HG03064 (cell line): ENCODE data around the gene NOX3.
"Not testable (repeated sequence)": the region's sequence is repeated elsewhere in the genome, so short reads cannot be mapped to it uniquely, and the experiment has no call there.

Experiments used
- ATAC-seq: cut with Tn5 transposase; IDR thresholded peaks from one replicate; pipeline ENCODE4 v1.9.1; 2021; ENCODE audit warnings: low read depth; ENCODE audit not compliant: unreplicated experiment

Gene NOX3

GRCh38 chr6:155470979-155471616, 15.5 kb upstream of the NOX3 start:
- not testable (repeated sequence) for ATAC-seq

GRCh38 chr6:155468543-155468942, 12.9 kb upstream of the NOX3 start:
- not testable (repeated sequence) for ATAC-seq

- no peak for ATAC-seq
These were observed 10.9 kb upstream of the NOX3 start for GRCh38 chr6:155466539-155466938.

- ATAC-seq, result no peak
These were observed 5.9 kb upstream of the NOX3 start for GRCh38 chr6:155461556-155461955.

GRCh38 chr6:155454471-155454870, 1.2 kb downstream of the NOX3 start:
- ATAC-seq, result no peak

- no peak for ATAC-seq
These were observed 1.6 kb downstream of the NOX3 start for GRCh38 chr6:155454008-155454407.

GRCh38 chr6:155452576-155452975, 3.1 kb downstream of the NOX3 start:
- no peak for ATAC-seq

- not testable (repeated sequence) for ATAC-seq
These were observed 4.1 kb downstream of the NOX3 start for GRCh38 chr6:155451530-155451929.

GRCh38 chr6:155450240-155450581, 5.4 kb downstream of the NOX3 start:
- no peak for ATAC-seq

- ATAC-seq, result no peak
These were observed 6.0 kb downstream of the NOX3 start for GRCh38 chr6:155449450-155450239.

GRCh38 chr6:155448668-155449449, 6.8 kb downstream of the NOX3 start:
- ATAC-seq, result no peak

- ATAC-seq, result no peak
These were observed 7.7 kb downstream of the NOX3 start for GRCh38 chr6:155447949-155448348.

GRCh38 chr6:155444952-155445903, 10.4 kb downstream of the NOX3 start:
- ATAC-seq, result no peak

- ATAC-seq, result no peak
These were observed 11.3 kb downstream of the NOX3 start for GRCh38 chr6:155444120-155444917.

GRCh38 chr6:155443168-155443567, 12.5 kb downstream of the NOX3 start:
- ATAC-seq, result no peak

- ATAC-seq, result no peak
These were observed 13.1 kb downstream of the NOX3 start for GRCh38 chr6:155442562-155442961.

- no peak for ATAC-seq
These were observed 14.6 kb downstream of the NOX3 start for GRCh38 chr6:155441112-155441465.

GRCh38 chr6:155440398-155441111, 15.1 kb downstream of the NOX3 start:
- no peak for ATAC-seq

- ATAC-seq, result no peak
These were observed 16.3 kb downstream of the NOX3 start for GRCh38 chr6:155439376-155439775.
